K562 (cell line): ENCODE results near the gene TAAR5. TPM values are rescaled to one million over a fixed set of nuclear protein-coding genes. Genes with fewer than 3 reads are reported as not detected.
"Not testable (repeated sequence)": the region's sequence is repeated elsewhere in the genome, so short reads cannot be mapped to it uniquely, and the experiment has no call there.

Experiments
- ATAC-seq: fragments of 200-7000 bp; cut with Tn5 transposase; 3 replicates; pipeline ENCODE4 v1.9.1; 2020; ENCODE audit warnings: moderate library complexity
- Bru-seq: library from RNA; stranded (reverse); fragments of 400-500 nt; gene quantifications from one replicate; lab custom pipeline; 2021; lab: Mats Ljungman, UMichigan
- BruChase-seq, 2 experiments: library from RNA; stranded (reverse); fragments of 400-500 nt; gene quantifications; one replicate each; lab custom pipeline; 2021; lab: Mats Ljungman, UMichigan
- BruUV-seq: library from RNA; stranded (reverse); fragments of 400-500 nt; replicated peaks from 2 replicates; lab custom pipeline; 2021; lab: Mats Ljungman, UMichigan
- CTCF ChIA-PET: fragments of 300-600 bp; formaldehyde crosslinking; extraction: SDS; loops from one replicate; lab custom pipeline; 2021; ENCODE audit warnings: low intra/inter-chr PET ratio; lab: Yijun Ruan, JAX
- POLR2A ChIA-PET: fragments of 300-600, 350-650 bp; sonication (Branson Sonifier 250); formaldehyde crosslinking; extraction: SDS; loops from one replicate; lab custom pipeline; 2021; ENCODE audit warnings: antibody characterized with exemption, inconsistent platforms; lab: Yijun Ruan, JAX
- DNase-seq, 4 experiments: peaks; one replicate each; pipeline versions ENCODE4 v3.0.0 to v3.0.0-alpha.2; 2011 to 2018; ENCODE audit warnings: low spot score in 3 of 4, mixed read lengths in 3 of 4; ENCODE audit errors: extremely low read depth in 1 of 4
- FAIRE-seq: peaks from 2 replicates; lab custom pipeline; 2011; peaks lifted over from hg19 to GRCh38; lab: Jason Lieb, UNC
- H2AFZ ChIP-seq: 2 replicates; pipeline ENCODE4 v1.6.0; 2011; ENCODE audit warnings: low read depth, low read length, control low read depth, inconsistent platforms
- H3K27ac ChIP-seq: fragments of 200-600 bp; 3 replicates; pipeline ENCODE4 v1.8.0; 2011; ENCODE audit warnings: low read depth, mild to moderate bottlenecking, control low read depth, inconsistent platforms, low read length, moderate library complexity, mixed read lengths; ENCODE audit errors: extremely low read depth
- H3K27me3 ChIP-seq, 2 experiments: fragments of 300-600 bp in 1 of 2; 2 replicates in 1 of 2; 3 replicates in 1 of 2; pipeline versions ENCODE4 v1.6.0 to v1.8.0; 2011; ENCODE audit warnings: inconsistent platforms in 2 of 2, low read length in 2 of 2, mild to moderate bottlenecking in 1 of 2, mixed read lengths in 1 of 2, moderate library complexity in 1 of 2; ENCODE audit not compliant: control insufficient read depth in 2 of 2, insufficient read depth in 2 of 2
- H3K36me3 ChIP-seq: fragments of 300-600 bp; 3 replicates; pipeline ENCODE4 v1.8.0; 2011; ENCODE audit warnings: mild to moderate bottlenecking, low read length, inconsistent platforms; ENCODE audit not compliant: control insufficient read depth, insufficient read depth
- H3K4me1 ChIP-seq, 2 experiments: fragments of 200-600 bp in 1 of 2; replicated peaks in 1 of 2; 2 replicates in 1 of 2; 3 replicates in 1 of 2; pipeline versions ENCODE4 v1.5.1 to v1.8.0; 2011; ENCODE audit warnings: inconsistent platforms in 2 of 2, low read length in 2 of 2, mild to moderate bottlenecking in 1 of 2, mixed read lengths in 1 of 2, moderate library complexity in 1 of 2; ENCODE audit not compliant: control insufficient read depth in 2 of 2, insufficient read depth in 2 of 2
- H3K4me2 ChIP-seq: 2 replicates; pipeline ENCODE4 v1.6.1; 2011; ENCODE audit warnings: low read length, control low read depth, inconsistent platforms, mixed read lengths; ENCODE audit not compliant: insufficient read depth
- H3K4me3 ChIP-seq: fragments of 200-600 bp; sonication (generic), shearing (Covaris generic); 2 replicates; pipeline ENCODE4 v1.5.1; 2016; ENCODE audit warnings: control low read depth, inconsistent platforms
- H3K79me2 ChIP-seq: fragments of 200-600 bp; 3 replicates; pipeline ENCODE4 v1.8.0; 2011; ENCODE audit warnings: low read length, inconsistent platforms; ENCODE audit not compliant: control insufficient read depth, insufficient read depth
- H3K9ac ChIP-seq, 2 experiments: 2 replicates each; pipeline versions ENCODE4 v1.6.0 to v1.6.1; 2011; ENCODE audit warnings: low read depth in 2 of 2, low read length in 2 of 2, control low read depth in 1 of 2, inconsistent platforms in 1 of 2, mild to moderate bottlenecking in 1 of 2, mixed read lengths in 1 of 2; ENCODE audit not compliant: insufficient read depth in 1 of 2
- H3K9me1 ChIP-seq: one replicate; pipeline ENCODE4 v1.6.0; 2011; ENCODE audit warnings: inconsistent platforms, mild to moderate bottlenecking, low read length, moderate library complexity; ENCODE audit not compliant: control insufficient read depth, insufficient read depth
- H3K9me3 ChIP-seq: replicated peaks from 2 replicates; pipeline ENCODE4 v1.5.1; 2011; ENCODE audit warnings: low read depth, low read length, inconsistent platforms; ENCODE audit not compliant: control insufficient read depth, insufficient read depth
- H4K20me1 ChIP-seq: replicated peaks from 2 replicates; pipeline ENCODE4 v1.6.1; 2011; ENCODE audit warnings: low read length, inconsistent platforms, mixed read lengths; ENCODE audit not compliant: control insufficient read depth, insufficient read depth
- HMBOX1 ChIP-seq: sonication (generic); IDR thresholded peaks from 2 replicates; pipeline ENCODE4 v1.6.1; 2016
- WGBS: fragments of 100-300 bp; shearing (Covaris generic); methylation state at CpG from one replicate; pipeline ENCODE4 v1.1.6; 2016; ENCODE audit warnings: low coverage, mixed read lengths; ENCODE audit not compliant: insufficient coverage; ENCODE audit errors: missing lambda C conversion rate; 5-methylcytosine and 5-hydroxymethylcytosine counted together
- in situ Hi-C: fragments of 300-500 bp; cut with MboI; formaldehyde crosslinking; loops from 4 replicates; pipeline ENCODE4 v1.15.0; 2018; ENCODE audit warnings: inconsistent platforms, mixed read lengths
- intact Hi-C: fragments of 100-400 bp; cut with micrococcal nuclease; formaldehyde crosslinking; loops from 2 replicates; pipeline ENCODE4 v1.14.2; 2022
- long read RNA-seq, 3 experiments: library from polyadenylated mRNA in 2 of 3; library from RNA in 1 of 3; unstranded in 2 of 3; stranded (forward) in 1 of 3; transcript quantifications; one replicate each; pipeline ENCODE4 v2.0.0, GENCODE V29; 2019 to 2022
- polyA minus RNA-seq, 3 experiments: library from RNA; depleted of rRNA, polyadenylated mRNA; stranded (reverse); fragments of >200 nt; gene quantifications; 2 replicates each; pipeline ENCODE4 v1.2.3, GENCODE V29; 2011
- polyA plus RNA-seq, 8 experiments: library from polyadenylated mRNA; depleted of rRNA in 4 of 8; stranded (reverse) in 5 of 8; unstranded in 3 of 8; fragments of >200 nt; fragmentation: Nextera tagmentation in 2 of 8; fragmentation: Illumina TruSeq in 1 of 8; extraction: Ambion mirVana in 2 of 8; extraction: Trizol in 1 of 8; gene quantifications; 2 replicates each; pipeline versions ENCODE4 v1.2.1 to v1.2.3, GENCODE V29; 2011 to 2014; ENCODE audit warnings: inconsistent platforms in 1 of 8, missing spikeins in 1 of 8
- total RNA-seq, 7 experiments: library from RNA; depleted of rRNA in 6 of 7; stranded (reverse); fragments of >200 nt in 6 of 7; fragmentation: Illumina TruSeq in 2 of 7; extraction: Trizol in 2 of 7; gene quantifications; 2 replicates each; pipeline versions ENCODE4 v1.2.1 to v1.2.3, GENCODE V29; 2011 to 2021; ENCODE audit warnings: low replicate concordance in 1 of 7

TAAR5 gene, protein sequence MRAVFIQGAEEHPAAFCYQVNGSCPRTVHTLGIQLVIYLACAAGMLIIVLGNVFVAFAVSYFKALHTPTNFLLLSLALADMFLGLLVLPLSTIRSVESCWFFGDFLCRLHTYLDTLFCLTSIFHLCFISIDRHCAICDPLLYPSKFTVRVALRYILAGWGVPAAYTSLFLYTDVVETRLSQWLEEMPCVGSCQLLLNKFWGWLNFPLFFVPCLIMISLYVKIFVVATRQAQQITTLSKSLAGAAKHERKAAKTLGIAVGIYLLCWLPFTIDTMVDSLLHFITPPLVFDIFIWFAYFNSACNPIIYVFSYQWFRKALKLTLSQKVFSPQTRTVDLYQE
- total RNA-seq (2011; cell fraction: chromatin; rRNA removed; ENCODE audit: low replicate concordance), result not detected in 2 replicates
- not detected in 2 replicates for total RNA-seq (2011; cell fraction: nucleolus; rRNA removed)
- not detected in 2 replicates for total RNA-seq (2011; cell fraction: nucleoplasm; rRNA removed)
- total RNA-seq (2014; rRNA removed) (not detected in 2 replicates), total RNA-seq (2014; rRNA removed; fragmentation: Illumina TruSeq; extraction: Trizol) (not detected in 2 replicates), total RNA-seq (2015; rRNA removed; fragmentation: Illumina TruSeq; extraction: Trizol) (not detected in 2 replicates), total RNA-seq (2021) (not detected in 2 replicates), polyA plus RNA-seq (2011; rRNA removed) (not detected in 2 replicates), polyA plus RNA-seq (2014; fragmentation: Illumina TruSeq; extraction: Trizol) (not detected in 2 replicates), polyA plus RNA-seq (2014; fragmentation: Nextera tagmentation; extraction: Ambion mirVana) (not detected), polyA plus RNA-seq (2014; rRNA removed) (not detected in 2 replicates), polyA minus RNA-seq (2011; rRNA and poly(A)+ RNA removed) (not detected in 2 replicates), Bru-seq, nascent RNA (not detected), BruChase-seq, experiment 1, labeled RNA remaining after a 2-hour chase (not detected), BruChase-seq, experiment 2, labeled RNA remaining after a 6-hour chase (not detected)
- not detected in 2 replicates for polyA plus RNA-seq (2011; cell fraction: cytosol; rRNA removed)
- polyA plus RNA-seq (2011; cell fraction: nucleus; rRNA removed), result not detected in 2 replicates
- polyA plus RNA-seq (2012), result not detected in 2 replicates
- not detected in 2 replicates for polyA minus RNA-seq (2011; cell fraction: cytosol; rRNA and poly(A)+ RNA removed)
- polyA minus RNA-seq (2011; cell fraction: nucleus; rRNA and poly(A)+ RNA removed), result not detected in 2 replicates
- long read RNA-seq, experiment 1, result 0 reads
- long read RNA-seq, experiment 2, result 0 reads
- long read RNA-seq, experiment 3, result 0 reads

DNA sequence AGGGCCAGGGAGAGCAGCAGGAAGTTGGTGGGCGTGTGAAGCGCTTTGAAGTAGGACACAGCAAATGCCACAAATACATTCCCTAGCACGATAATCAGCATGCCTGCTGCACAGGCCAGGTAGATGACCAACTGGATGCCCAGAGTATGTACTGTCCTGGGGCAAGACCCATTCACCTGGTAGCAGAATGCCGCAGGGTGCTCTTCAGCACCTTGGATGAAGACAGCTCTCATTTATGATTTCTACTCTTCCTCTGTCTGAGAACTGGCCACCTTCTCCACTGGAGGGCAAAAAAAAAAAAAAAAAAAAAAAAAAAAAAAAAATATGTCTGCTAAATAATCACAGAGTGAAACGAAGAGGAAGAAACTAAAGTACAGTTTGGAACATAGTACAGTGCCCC lies at the start of gene TAAR5:
Gene TAAR5 (minus strand): TSS at position 288 of the 400 bp plus-strand sequence. CDS start 55 bp downstream, at position 233.
- no peak for FAIRE-seq
- intact Hi-C loops, result no loop called here
- no peaks in the 10 kb centered on the region for H3K9me3 ChIP-seq
- no peaks in the 10 kb centered on the region for H4K20me1 ChIP-seq
- TF ChIP-seq HMBOX1, result no peak
- no peak for DNase-seq
- ChIA-PET POLR2A (no interaction called here), CTCF (no interaction called here)
- no peaks in the 10 kb centered on the region for H3K4me1 ChIP-seq
- no peaks in the 10 kb centered on the region for H3K79me2 ChIP-seq
- H3K9me1 ChIP-seq, result no peaks in the 10 kb centered on the region
- WGBS, result 0% methylated on average over 5 of the region's 5 CpGs
- no TSS peak for BruUV-seq
- H3K27me3 ChIP-seq, result no peaks in the 10 kb centered on the region
- H2AFZ ChIP-seq, result no peak within 1 kb of the TSS
- no peak within 1 kb of the TSS for H3K4me3 ChIP-seq
- no peak within 1 kb of the TSS for H3K27ac ChIP-seq
- in situ Hi-C loops, result no loop called here
- H3K4me2 ChIP-seq, result no peak within 1 kb of the TSS
- H3K9ac ChIP-seq, result no peak within 1 kb of the TSS
- no peaks in the 10 kb centered on the region for H3K36me3 ChIP-seq
- ATAC-seq, result no peak

- H3K27me3 ChIP-seq, DNase-seq, intact Hi-C loops, H3K79me2 ChIP-seq, POLR2A ChIA-PET, H2AFZ ChIP-seq, H3K9me1 ChIP-seq, in situ Hi-C loops, H3K9ac ChIP-seq, FAIRE-seq, H3K9me3 ChIP-seq, H3K4me3 ChIP-seq, ATAC-seq, H4K20me1 ChIP-seq, BruUV-seq, H3K27ac ChIP-seq, H3K4me2 ChIP-seq, H3K36me3 ChIP-seq, H3K4me1 ChIP-seq: not testable (repeated sequence)
- CTCF ChIA-PET, result interaction anchor here (0.6 kb wide), 1 partner anchor 25 kb away, joined by 4 read pairs; no protein-coding TSS in a partner anchor
- WGBS, result 0% methylated on average over 1 of the region's 1 CpG
Measured at GRCh38 chr6:132637135-132637534, 47.6 kb upstream of the TAAR5 start.
